Upper lobe of left lung (tissue), 4 donors: ENCODE results near the gene SBSN.

Source experiments
- CTCF ChIP-seq, 6 experiments: fragments of 450-650 bp in 4 of 6; fragments of 200-600 bp in 2 of 6; sonication (generic) in 2 of 6; IDR thresholded peaks; one replicate each; pipeline ENCODE4 v1.5.1; 2016 to 2019; ENCODE audit warnings: antibody characterized with exemption in 6 of 6
- EP300 ChIP-seq, 4 donors: sonication (generic); formaldehyde crosslinking; IDR thresholded peaks; one replicate each; pipeline ENCODE4 v1.5.1; 2017; ENCODE audit warnings: antibody characterized with exemption in 4 of 4, control low read depth in 2 of 4

- TF ChIP-seq CTCF (IDR thresholded peaks at IDR 0.05) (no peak), EP300 (IDR thresholded peaks at IDR 0.05) (no peak)
Measured at GRCh38 chr19:35521124-35521743, 6.9 kb downstream of the SBSN start.
